Coronary artery (tissue), 2 donors: Measurements from ENCODE around the gene ORM1.
A peak's percentile ranks its signal among the peaks of the same experiment; 100 is the strongest.

Experiments
- DNase-seq: peaks from one replicate; pipeline ENCODE4 v3.0.0-alpha.2; 2017; ENCODE audit warnings: low spot score
- H3K27ac ChIP-seq, 2 donors: fragments of 200-600 bp; sonication (generic); one replicate each; pipeline ENCODE4 v1.5.1; 2016 to 2019
- H3K4me3 ChIP-seq: fragments of 200-600 bp; sonication (generic); 2 replicates; pipeline ENCODE4 v1.5.1; 2016; ENCODE audit warnings: mild to moderate bottlenecking, moderate library complexity
- TF ChIP-seq, protein P1 (sequence below): fragments of 200-600 bp; sonication (generic); IDR thresholded peaks from one replicate; pipeline ENCODE4 v1.5.1; 2019; ENCODE audit warnings: antibody characterized with exemption

ORM1 gene

GRCh38 chr9:114349713-114350480 lies 27.0 kb downstream of the ORM1 start:
- no peak for DNase-seq
- Histone ChIP-seq H3K27ac (peak overlapping the region; percentile 35 to 57), H3K4me3 (no peak overlapping the region)
- TF ChIP-seq, protein P1, sequence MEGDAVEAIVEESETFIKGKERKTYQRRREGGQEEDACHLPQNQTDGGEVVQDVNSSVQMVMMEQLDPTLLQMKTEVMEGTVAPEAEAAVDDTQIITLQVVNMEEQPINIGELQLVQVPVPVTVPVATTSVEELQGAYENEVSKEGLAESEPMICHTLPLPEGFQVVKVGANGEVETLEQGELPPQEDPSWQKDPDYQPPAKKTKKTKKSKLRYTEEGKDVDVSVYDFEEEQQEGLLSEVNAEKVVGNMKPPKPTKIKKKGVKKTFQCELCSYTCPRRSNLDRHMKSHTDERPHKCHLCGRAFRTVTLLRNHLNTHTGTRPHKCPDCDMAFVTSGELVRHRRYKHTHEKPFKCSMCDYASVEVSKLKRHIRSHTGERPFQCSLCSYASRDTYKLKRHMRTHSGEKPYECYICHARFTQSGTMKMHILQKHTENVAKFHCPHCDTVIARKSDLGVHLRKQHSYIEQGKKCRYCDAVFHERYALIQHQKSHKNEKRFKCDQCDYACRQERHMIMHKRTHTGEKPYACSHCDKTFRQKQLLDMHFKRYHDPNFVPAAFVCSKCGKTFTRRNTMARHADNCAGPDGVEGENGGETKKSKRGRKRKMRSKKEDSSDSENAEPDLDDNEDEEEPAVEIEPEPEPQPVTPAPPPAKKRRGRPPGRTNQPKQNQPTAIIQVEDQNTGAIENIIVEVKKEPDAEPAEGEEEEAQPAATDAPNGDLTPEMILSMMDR = no peak

GRCh38 chr9:114350636-114351401 lies 27.9 kb downstream of the ORM1 start:
- no peak overlapping the region for H3K27ac ChIP-seq
- DNase-seq = no peak
- no peak overlapping the region for H3K4me3 ChIP-seq
- TF ChIP-seq, protein P1 = no peak

- TF ChIP-seq, protein P1 = no peak
- Histone ChIP-seq H3K27ac (no peak overlapping the region), H3K4me3 (no peak overlapping the region)
- no peak for DNase-seq
Measured at GRCh38 chr9:114351932-114352331, 29.0 kb downstream of the ORM1 start.

- DNase-seq = no peak
- no peak overlapping the region for H3K27ac ChIP-seq
- TF ChIP-seq, protein P1 = no peak
- no peak overlapping the region for H3K4me3 ChIP-seq
Measured at GRCh38 chr9:114355821-114356220, 32.9 kb downstream of the ORM1 start.

- Histone ChIP-seq H3K27ac (no peak overlapping the region), H3K4me3 (no peak overlapping the region)
- TF ChIP-seq, protein P1 = no peak
Measured at GRCh38 chr9:114356792-114357191, 33.9 kb downstream of the ORM1 start.

DNA sequence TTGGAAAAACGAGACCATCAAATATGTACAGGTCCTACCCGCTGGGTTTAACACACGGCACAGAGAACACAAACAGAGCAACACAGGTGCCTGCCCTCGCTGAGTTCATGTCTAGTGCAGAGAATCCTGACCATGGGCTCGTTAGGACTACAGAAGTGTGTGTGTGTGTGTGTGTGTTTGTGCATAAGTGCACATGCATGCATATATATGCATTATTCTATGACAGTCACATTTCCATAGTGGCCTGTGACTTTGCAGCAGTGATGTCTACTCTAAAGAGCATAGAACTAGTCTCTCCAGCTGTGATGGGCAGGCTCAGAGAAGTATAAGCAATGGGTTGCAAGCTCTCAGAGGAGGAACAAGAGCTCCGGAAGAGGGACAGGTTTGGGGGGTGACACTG lies 34.5 kb downstream of the ORM1 start:
- TF ChIP-seq, protein P1 = no peak
- Histone ChIP-seq H3K27ac (no peak overlapping the region), H3K4me3 (no peak overlapping the region)
- no peak for DNase-seq

More at GRCh38 chr9:114356792-114357191, 33.9 kb downstream of the ORM1 start:
- no peak for DNase-seq
